SJCRH30 (cell line): ENCODE results near the gene ATL2. TPM values are rescaled to one million over a fixed set of nuclear protein-coding genes. Genes with fewer than 3 reads are reported as not detected.
"Not testable (repeated sequence)": the region's sequence is repeated elsewhere in the genome, so short reads cannot be mapped to it uniquely, and the experiment has no call there.

Experiments used
- DNase-seq, 2 experiments: peaks; one replicate each; pipeline ENCODE4 v3.0.0-alpha.2; 2015 to 2020
- H3K27ac ChIP-seq: fragments of 250-450 bp; sonication (Bioruptor Pico); 2 replicates; pipeline ENCODE4 v1.5.1; 2020; ENCODE audit warnings: mild to moderate bottlenecking, moderate library complexity
- H3K27me3 ChIP-seq: fragments of 250-450 bp; sonication (Bioruptor Pico); 2 replicates; pipeline ENCODE4 v1.5.1; 2020; ENCODE audit warnings: mild to moderate bottlenecking, moderate library complexity
- H3K36me3 ChIP-seq: fragments of 250-450 bp; sonication (Bioruptor Pico); 2 replicates; pipeline ENCODE4 v1.5.1; 2020; ENCODE audit warnings: mild to moderate bottlenecking, moderate library complexity
- H3K4me1 ChIP-seq: fragments of 250-450 bp; sonication (Bioruptor Pico); 2 replicates; pipeline ENCODE4 v1.5.1; 2020; ENCODE audit warnings: mild to moderate bottlenecking, moderate library complexity
- H3K4me3 ChIP-seq: fragments of 250-450 bp; sonication (Bioruptor Pico); 2 replicates; pipeline ENCODE4 v1.5.1; 2020; ENCODE audit warnings: mild to moderate bottlenecking, moderate library complexity
- H3K9me3 ChIP-seq: fragments of 250-450 bp; sonication (Bioruptor Pico); replicated peaks from 2 replicates; pipeline ENCODE4 v1.5.1; 2020; ENCODE audit warnings: mild to moderate bottlenecking, moderate library complexity
- total RNA-seq: library from RNA; depleted of rRNA; stranded (reverse); fragments of >200 nt; shearing (Covaris generic); gene quantifications from 2 replicates; pipeline ENCODE4 v1.2.3, GENCODE V29; 2014

The ATL2 gene
- total RNA-seq, 1 experiment from 2014 or later: 108 TPM

GRCh38 chr2:38264396-38265221 is 112.5 kb downstream of the ATL2 start:
- Histone ChIP-seq H3K4me3 (no peak overlapping the region), H3K9me3 (no peaks in the 10 kb centered on the region), H3K4me1 (peaks cover 9% of the 10 kb centered on the region; the same call in 1 of the 2 replicates), H3K27me3 (no peaks in the 10 kb centered on the region), H3K27ac (no peak overlapping the region), H3K36me3 (no peaks in the 10 kb centered on the region)
- DNase-seq: no peak

- H3K36me3 ChIP-seq: no peaks in the 10 kb centered on the region
- DNase-seq: peak in 1 of 2 experiments; percentile 15
- H3K4me3 ChIP-seq: no peak overlapping the region
- H3K27me3 ChIP-seq: no peaks in the 10 kb centered on the region
- no peak overlapping the region for H3K27ac ChIP-seq
- H3K4me1 ChIP-seq: peaks cover 9% of the 10 kb centered on the region; the same call in 1 of the 2 replicates
- H3K9me3 ChIP-seq: no peaks in the 10 kb centered on the region
Observed at GRCh38 chr2:38263293-38263692, 113.8 kb downstream of the ATL2 start.

DNA sequence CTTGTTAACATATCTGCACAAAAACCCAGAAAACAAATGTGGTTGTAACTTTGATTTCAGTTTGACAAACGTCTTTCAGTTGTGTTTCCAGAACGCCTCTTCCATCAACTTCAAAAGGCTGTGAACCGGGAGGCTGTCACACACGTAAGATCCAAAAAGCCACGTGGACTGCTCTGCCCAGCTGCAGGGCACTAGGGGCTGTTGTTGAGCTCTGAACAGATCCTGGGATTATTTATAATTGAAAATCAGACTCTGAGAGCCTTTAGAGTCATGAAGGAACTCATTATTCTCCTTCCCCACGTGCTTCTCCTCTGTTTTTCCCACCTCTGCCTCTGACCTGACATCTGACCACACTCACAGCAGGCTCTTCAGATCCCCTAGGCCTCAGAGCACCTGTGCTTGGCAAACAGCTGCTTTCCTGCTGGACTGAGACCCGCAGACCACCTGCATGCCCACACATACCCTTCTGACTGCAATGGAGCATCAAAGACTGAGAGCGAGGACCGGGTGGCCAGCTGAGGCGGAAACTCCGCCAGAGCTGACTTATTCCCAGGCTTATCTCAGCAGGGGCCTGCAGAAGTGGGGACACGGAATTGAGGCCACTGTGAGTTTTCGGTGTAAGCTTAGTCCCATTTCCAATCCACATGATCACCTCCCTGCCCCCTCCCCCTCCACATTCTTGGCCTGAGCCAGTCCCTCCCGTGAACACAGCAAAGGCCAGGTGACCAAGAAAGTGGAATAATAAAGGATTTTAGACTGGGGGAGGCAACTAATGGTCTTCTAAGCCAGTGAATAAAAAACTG is 114.8 kb downstream of the ATL2 start:
- Histone ChIP-seq H3K9me3 (no peaks in the 10 kb centered on the region), H3K4me1 (peaks cover 9% of the 10 kb centered on the region; the same call in 1 of the 2 replicates), H3K4me3 (no peak overlapping the region), H3K36me3 (no peaks in the 10 kb centered on the region), H3K27me3 (no peaks in the 10 kb centered on the region), H3K27ac (no peak overlapping the region)
- DNase-seq: peak; percentile 63 to 80

GRCh38 chr2:38261569-38262068 is 115.5 kb downstream of the ATL2 start:
- Histone ChIP-seq H3K36me3 (no peaks in the 10 kb centered on the region), H3K27me3 (no peaks in the 10 kb centered on the region), H3K27ac (no peak overlapping the region), H3K4me3 (no peak overlapping the region), H3K9me3 (no peaks in the 10 kb centered on the region), H3K4me1 (peaks cover 9% of the 10 kb centered on the region; the same call in 1 of the 2 replicates)
- no peak for DNase-seq

GRCh38 chr2:38260972-38261371 is 116.1 kb downstream of the ATL2 start:
- no peak for DNase-seq
- Histone ChIP-seq H3K4me1 (peaks cover 9% of the 10 kb centered on the region; the same call in 1 of the 2 replicates), H3K27ac (no peak overlapping the region), H3K4me3 (no peak overlapping the region), H3K9me3 (no peaks in the 10 kb centered on the region), H3K27me3 (no peaks in the 10 kb centered on the region), H3K36me3 (no peaks in the 10 kb centered on the region)

DNA sequence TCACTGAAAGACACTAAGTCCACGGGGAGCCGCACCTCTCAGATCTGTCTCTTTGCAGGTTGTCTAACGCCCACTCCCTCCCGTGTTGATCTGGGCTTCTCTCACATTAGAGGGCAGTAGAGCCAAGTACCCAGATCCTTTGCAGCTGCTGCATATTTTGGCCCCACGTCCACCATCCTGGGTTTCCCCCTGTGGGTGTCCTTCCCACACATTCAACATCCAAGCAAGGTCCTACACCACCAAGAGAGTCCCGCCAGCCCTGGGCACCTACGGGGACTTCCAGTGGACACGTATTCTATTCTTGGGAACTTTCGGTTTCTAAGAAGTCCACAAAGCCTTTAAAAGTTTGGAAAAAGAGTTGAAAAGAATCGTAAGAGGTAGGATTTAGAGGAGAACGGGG is 116.6 kb downstream of the ATL2 start:
- no peak overlapping the region for H3K27ac ChIP-seq
- no peaks in the 10 kb centered on the region for H3K27me3 ChIP-seq
- no peak for DNase-seq
- H3K36me3 ChIP-seq: no peaks in the 10 kb centered on the region
- H3K4me3 ChIP-seq: no peak overlapping the region
- H3K4me1 ChIP-seq: peaks cover 9% of the 10 kb centered on the region; the same call in 1 of the 2 replicates
- no peaks in the 10 kb centered on the region for H3K9me3 ChIP-seq

DNA sequence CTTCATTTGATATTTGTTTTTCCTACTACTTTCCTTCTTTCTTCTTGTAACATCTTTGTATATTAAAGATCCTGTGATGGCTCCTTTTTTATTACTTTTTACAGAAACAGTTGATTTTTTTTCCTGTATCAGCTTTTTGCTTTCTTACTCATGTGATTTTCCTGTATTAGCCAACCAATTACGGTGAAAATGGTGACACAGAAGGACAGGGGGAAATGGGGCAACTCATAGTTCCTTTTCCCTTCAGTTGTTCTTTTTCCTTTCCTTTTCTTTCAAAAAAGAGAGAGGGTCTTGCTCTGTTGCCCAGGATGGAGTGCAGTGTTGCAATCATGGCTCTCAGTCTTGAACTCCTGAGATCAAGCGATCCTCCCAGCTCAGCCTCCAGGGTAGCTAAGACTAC is 117.8 kb downstream of the ATL2 start:
- Histone ChIP-seq H3K9me3 (no peaks in the 10 kb centered on the region), H3K4me3 (no peak overlapping the region), H3K4me1 (peaks cover 9% of the 10 kb centered on the region; the same call in 1 of the 2 replicates), H3K27ac (no peak overlapping the region), H3K36me3 (no peaks in the 10 kb centered on the region), H3K27me3 (no peaks in the 10 kb centered on the region)
- DNase-seq: no peak

- H3K4me1 ChIP-seq, H3K4me3 ChIP-seq, DNase-seq, H3K36me3 ChIP-seq, H3K9me3 ChIP-seq, H3K27me3 ChIP-seq, H3K27ac ChIP-seq: not testable (repeated sequence)
Observed at GRCh38 chr2:38257680-38258079, 119.4 kb downstream of the ATL2 start.

DNA sequence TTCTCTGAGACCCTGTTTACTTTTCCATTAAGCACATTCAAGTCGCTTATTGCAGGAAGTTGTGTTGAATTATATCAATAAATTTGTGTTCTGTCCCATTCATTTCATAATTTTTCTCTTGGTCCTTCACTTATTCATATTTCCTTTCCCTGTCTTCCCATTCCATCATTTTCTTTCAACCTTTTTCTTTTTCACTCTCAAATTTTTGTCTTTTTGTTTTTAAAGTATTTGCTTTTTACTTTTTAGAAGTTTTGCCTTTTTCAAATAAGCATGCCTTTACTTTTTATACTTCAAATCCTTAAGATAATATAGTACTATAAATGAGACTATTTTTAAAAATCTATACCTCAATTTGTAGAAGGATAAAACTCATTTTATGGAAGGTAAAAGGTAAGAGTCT is 120.5 kb downstream of the ATL2 start:
- H3K4me3 ChIP-seq: no peak overlapping the region
- H3K9me3 ChIP-seq: no peaks in the 10 kb centered on the region
- DNase-seq: no peak
- H3K27me3 ChIP-seq: no peaks in the 10 kb centered on the region
- no peak overlapping the region for H3K27ac ChIP-seq
- H3K4me1 ChIP-seq: no peaks in the 10 kb centered on the region
- no peaks in the 10 kb centered on the region for H3K36me3 ChIP-seq

GRCh38 chr2:38255211-38255610 is 121.9 kb downstream of the ATL2 start:
- Histone ChIP-seq H3K4me1 (no peaks in the 10 kb centered on the region), H3K36me3 (no peaks in the 10 kb centered on the region), H3K27ac (no peak overlapping the region), H3K9me3 (no peaks in the 10 kb centered on the region), H3K4me3 (no peak overlapping the region), H3K27me3 (no peaks in the 10 kb centered on the region)
- DNase-seq: no peak

GRCh38 chr2:38254796-38255195 is 122.3 kb downstream of the ATL2 start:
- Histone ChIP-seq H3K4me3 (no peak overlapping the region), H3K9me3 (no peaks in the 10 kb centered on the region), H3K27me3 (no peaks in the 10 kb centered on the region), H3K36me3 (no peaks in the 10 kb centered on the region), H3K4me1 (no peaks in the 10 kb centered on the region), H3K27ac (no peak overlapping the region)
- DNase-seq: no peak

- Histone ChIP-seq H3K9me3 (no peaks in the 10 kb centered on the region), H3K27ac (no peak overlapping the region), H3K27me3 (no peaks in the 10 kb centered on the region), H3K4me3 (no peak overlapping the region), H3K36me3 (no peaks in the 10 kb centered on the region), H3K4me1 (no peaks in the 10 kb centered on the region; the same call in 1 of the 2 replicates)
- no peak for DNase-seq
Observed at GRCh38 chr2:38251940-38252339, 125.1 kb downstream of the ATL2 start.

- DNase-seq: no peak
Observed at GRCh38 chr2:38248707-38249106, 128.4 kb downstream of the ATL2 start.

GRCh38 chr2:38248255-38248654 is 128.8 kb downstream of the ATL2 start:
- peaks cover 11% of the 10 kb centered on the region; the same call in 1 of the 2 replicates for H3K4me1 ChIP-seq
- no peaks in the 10 kb centered on the region for H3K27me3 ChIP-seq
- DNase-seq: no peak

More at GRCh38 chr2:38248707-38249106, 128.4 kb downstream of the ATL2 start:
- H3K9me3 ChIP-seq: no peaks in the 10 kb centered on the region
- no peaks in the 10 kb centered on the region for H3K36me3 ChIP-seq
- no peak overlapping the region for H3K27ac ChIP-seq
- peaks cover 11% of the 10 kb centered on the region; the same call in 1 of the 2 replicates for H3K4me1 ChIP-seq
- H3K27me3 ChIP-seq: no peaks in the 10 kb centered on the region
- no peak overlapping the region for H3K4me3 ChIP-seq

GRCh38 chr2:38246105-38246504 is 131.0 kb downstream of the ATL2 start:
- Histone ChIP-seq H3K4me3 (no peak overlapping the region), H3K27ac (no peak overlapping the region), H3K36me3 (no peaks in the 10 kb centered on the region), H3K27me3 (no peaks in the 10 kb centered on the region), H3K4me1 (peaks cover 11% of the 10 kb centered on the region; the same call in 1 of the 2 replicates), H3K9me3 (no peaks in the 10 kb centered on the region)
- DNase-seq: no peak

More at GRCh38 chr2:38248255-38248654, 128.8 kb downstream of the ATL2 start:
- H3K36me3 ChIP-seq: no peaks in the 10 kb centered on the region
- no peak overlapping the region for H3K27ac ChIP-seq
- H3K4me3 ChIP-seq: no peak overlapping the region
- H3K9me3 ChIP-seq: no peaks in the 10 kb centered on the region
